MM.1S (cell line): ENCODE measurements around the gene CSTPP1.

Experiments
- DNase-seq: peaks from one replicate; pipeline ENCODE4 v3.0.0-alpha.2; 2015
- H2AFZ ChIP-seq: fragments of 300-600 bp; sonication (generic); 2 replicates; pipeline ENCODE4 v1.6.0; 2016; ENCODE audit warnings: antibody characterized with exemption, low read length
- H3F3A ChIP-seq: fragments of 300-600 bp; sonication (generic); 2 replicates; pipeline ENCODE4 v1.6.1; 2016; ENCODE audit warnings: mild to moderate bottlenecking, antibody characterized with exemption, low read length, moderate library complexity, mixed read lengths; ENCODE audit not compliant: insufficient read depth
- H3K27ac ChIP-seq: fragments of 300-600 bp; sonication (generic); 2 replicates; pipeline ENCODE4 v1.5.1; 2016; ENCODE audit warnings: mild to moderate bottlenecking, low read length
- H3K27me3 ChIP-seq: fragments of 300-600 bp; sonication (generic); replicated peaks from 2 replicates; pipeline ENCODE4 v1.6.0; 2016; ENCODE audit warnings: low read length; ENCODE audit not compliant: insufficient read depth
- H3K36me3 ChIP-seq: fragments of 300-600 bp; sonication (generic); replicated peaks from 2 replicates; pipeline ENCODE4 v1.6.1; 2016; ENCODE audit warnings: mild to moderate bottlenecking, low read length, mixed read lengths; ENCODE audit not compliant: insufficient read depth
- H3K4me1 ChIP-seq: fragments of 300-600 bp; sonication (generic); 2 replicates; pipeline ENCODE4 v1.6.1; 2016; ENCODE audit warnings: low read length, mixed read lengths
- H3K4me2 ChIP-seq: fragments of 300-600 bp; sonication (generic); 2 replicates; pipeline ENCODE4 v1.6.0; 2016; ENCODE audit warnings: low read depth, low read length
- H3K4me3 ChIP-seq: fragments of 300-600 bp; sonication (generic); 2 replicates; pipeline ENCODE4 v1.5.1; 2016; ENCODE audit warnings: low read length, mixed read lengths
- H3K79me2 ChIP-seq: fragments of 300-600 bp; sonication (generic); 2 replicates; pipeline ENCODE4 v1.6.1; 2016; ENCODE audit warnings: mixed run types, low read length, mixed read lengths
- H3K9ac ChIP-seq: fragments of 300-600 bp; sonication (generic); 2 replicates; pipeline ENCODE4 v1.6.1; 2016; ENCODE audit warnings: low read length, mixed read lengths
- H3K9me2 ChIP-seq: fragments of 300-600 bp; sonication (generic); replicated peaks from 2 replicates; pipeline ENCODE4 v1.6.1; 2016; ENCODE audit warnings: mild to moderate bottlenecking, low read length, mixed read lengths; ENCODE audit not compliant: insufficient read depth
- H3K9me3 ChIP-seq: fragments of 300-600 bp; sonication (generic); replicated peaks from 2 replicates; pipeline ENCODE4 v1.6.1; 2016; ENCODE audit warnings: mild to moderate bottlenecking, low read length, mixed read lengths; ENCODE audit not compliant: insufficient read depth
- H4K20me1 ChIP-seq: fragments of 300-600 bp; sonication (generic); 2 replicates; pipeline ENCODE4 v1.6.1; 2016; ENCODE audit warnings: mild to moderate bottlenecking, low read length, moderate library complexity, mixed read lengths; ENCODE audit not compliant: insufficient read depth
- EZH2 ChIP-seq: fragments of 300-600 bp; sonication (generic); optimal IDR thresholded peaks from 2 replicates; pipeline ENCODE3; 2017; ENCODE audit warnings: low read depth, mild to moderate bottlenecking, antibody characterized with exemption, low read length, mixed read lengths
- EZH2phosphoT487 ChIP-seq: fragments of 300-600 bp; sonication (generic); IDR thresholded peaks from 2 replicates; pipeline ENCODE4 v1.6.1; 2018; ENCODE audit warnings: antibody characterized with exemption, low read length
- TF ChIP-seq, protein P1 (sequence below): fragments of 300-600 bp; sonication (generic); IDR thresholded peaks from 2 replicates; pipeline ENCODE4 v1.5.1; 2016; ENCODE audit warnings: antibody characterized with exemption, low read length, mixed read lengths

The CSTPP1 gene

DNA sequence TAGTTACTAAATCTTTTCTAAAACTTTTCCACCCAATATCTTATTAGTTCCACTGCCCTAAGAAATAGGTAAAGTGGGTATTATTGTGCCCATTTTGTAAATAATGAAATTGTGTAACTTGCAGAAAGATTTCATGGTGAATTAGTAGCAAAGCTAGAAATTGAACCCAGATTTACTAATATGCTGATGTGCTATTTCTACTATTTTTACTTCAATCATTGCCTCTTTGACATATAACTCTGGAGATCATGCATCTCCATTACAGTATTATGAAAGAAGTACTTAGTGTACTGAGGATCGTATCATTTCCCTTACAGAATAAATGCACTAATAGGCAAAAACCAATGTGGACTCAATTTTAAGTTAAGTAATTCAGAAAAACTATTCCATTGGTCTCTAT is 119.0 kb downstream of the CSTPP1 start:
- H3F3A ChIP-seq = no peaks in the 10 kb centered on the region
- H3K9ac ChIP-seq = no peak overlapping the region
- no peak overlapping the region for H2AFZ ChIP-seq
- H3K4me2 ChIP-seq = no peak overlapping the region
- no peaks in the 10 kb centered on the region for H3K9me3 ChIP-seq
- no peaks in the 10 kb centered on the region for H3K79me2 ChIP-seq
- H3K4me3 ChIP-seq = no peak overlapping the region
- TF ChIP-seq, protein P1, sequence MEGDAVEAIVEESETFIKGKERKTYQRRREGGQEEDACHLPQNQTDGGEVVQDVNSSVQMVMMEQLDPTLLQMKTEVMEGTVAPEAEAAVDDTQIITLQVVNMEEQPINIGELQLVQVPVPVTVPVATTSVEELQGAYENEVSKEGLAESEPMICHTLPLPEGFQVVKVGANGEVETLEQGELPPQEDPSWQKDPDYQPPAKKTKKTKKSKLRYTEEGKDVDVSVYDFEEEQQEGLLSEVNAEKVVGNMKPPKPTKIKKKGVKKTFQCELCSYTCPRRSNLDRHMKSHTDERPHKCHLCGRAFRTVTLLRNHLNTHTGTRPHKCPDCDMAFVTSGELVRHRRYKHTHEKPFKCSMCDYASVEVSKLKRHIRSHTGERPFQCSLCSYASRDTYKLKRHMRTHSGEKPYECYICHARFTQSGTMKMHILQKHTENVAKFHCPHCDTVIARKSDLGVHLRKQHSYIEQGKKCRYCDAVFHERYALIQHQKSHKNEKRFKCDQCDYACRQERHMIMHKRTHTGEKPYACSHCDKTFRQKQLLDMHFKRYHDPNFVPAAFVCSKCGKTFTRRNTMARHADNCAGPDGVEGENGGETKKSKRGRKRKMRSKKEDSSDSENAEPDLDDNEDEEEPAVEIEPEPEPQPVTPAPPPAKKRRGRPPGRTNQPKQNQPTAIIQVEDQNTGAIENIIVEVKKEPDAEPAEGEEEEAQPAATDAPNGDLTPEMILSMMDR = no peak
- TF ChIP-seq EZH2 (no peak), EZH2phosphoT487 (no peak)
- peaks cover 10% of the 10 kb centered on the region; the same call in 1 of the 2 replicates for H3K4me1 ChIP-seq
- no peaks in the 10 kb centered on the region for H3K36me3 ChIP-seq
- no peaks in the 10 kb centered on the region for H4K20me1 ChIP-seq
- H3K27ac ChIP-seq = no peak overlapping the region; the same call in 1 of the 2 replicates
- DNase-seq = no peak
- H3K9me2 ChIP-seq = no peaks in the 10 kb centered on the region
- H3K27me3 ChIP-seq = no peaks in the 10 kb centered on the region

DNA sequence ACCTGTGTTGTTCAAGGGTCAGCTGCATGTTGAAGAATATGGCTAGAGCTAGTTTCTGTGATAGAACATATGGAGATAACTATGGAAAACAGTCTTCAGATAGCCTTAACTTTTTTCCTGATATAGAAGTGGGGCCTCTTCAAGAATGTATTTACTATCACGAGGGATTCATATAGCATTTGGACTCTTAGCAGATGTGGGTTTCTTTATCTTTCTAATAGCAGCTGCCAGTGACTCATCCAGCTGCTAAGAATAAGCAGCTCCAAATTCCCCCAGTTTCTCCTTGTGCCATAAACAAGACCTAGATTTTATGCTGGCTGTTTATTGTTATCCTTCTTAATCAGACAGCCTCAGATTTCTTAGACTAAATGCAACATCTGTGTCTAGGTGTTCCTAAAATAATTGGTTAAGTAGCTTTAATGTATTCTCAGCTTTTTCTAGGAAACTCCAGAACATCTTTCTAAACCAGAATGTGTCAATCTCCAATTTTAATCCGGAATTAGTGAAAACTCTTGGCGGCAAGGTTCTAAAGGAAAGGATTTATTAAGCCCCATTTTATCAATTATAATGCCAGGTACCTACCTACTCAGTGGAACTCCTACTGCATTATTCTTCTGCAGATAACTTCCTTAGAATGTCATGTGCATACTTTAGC is 119.8 kb downstream of the CSTPP1 start:
- no peaks in the 10 kb centered on the region for H3K36me3 ChIP-seq
- no peak overlapping the region for H3K9ac ChIP-seq
- no peaks in the 10 kb centered on the region for H3F3A ChIP-seq
- no peak overlapping the region for H2AFZ ChIP-seq
- 0 out of 2 replicates have a peak overlapping the region, but pooled peaks have one; percentile 3 for H3K4me2 ChIP-seq
- peak overlapping the region; percentile 16; the same call in 1 of the 2 replicates for H3K27ac ChIP-seq
- no peaks in the 10 kb centered on the region for H3K79me2 ChIP-seq
- no peak overlapping the region for H3K4me3 ChIP-seq
- no peaks in the 10 kb centered on the region for H3K9me3 ChIP-seq
- TF ChIP-seq EZH2phosphoT487 (no peak), EZH2 (no peak)
- TF ChIP-seq, protein P1 = no peak
- H3K9me2 ChIP-seq = no peaks in the 10 kb centered on the region
- H3K27me3 ChIP-seq = no peaks in the 10 kb centered on the region
- no peak for DNase-seq
- no peaks in the 10 kb centered on the region for H4K20me1 ChIP-seq
- H3K4me1 ChIP-seq = peaks cover 10% of the 10 kb centered on the region; the same call in 1 of the 2 replicates

DNA sequence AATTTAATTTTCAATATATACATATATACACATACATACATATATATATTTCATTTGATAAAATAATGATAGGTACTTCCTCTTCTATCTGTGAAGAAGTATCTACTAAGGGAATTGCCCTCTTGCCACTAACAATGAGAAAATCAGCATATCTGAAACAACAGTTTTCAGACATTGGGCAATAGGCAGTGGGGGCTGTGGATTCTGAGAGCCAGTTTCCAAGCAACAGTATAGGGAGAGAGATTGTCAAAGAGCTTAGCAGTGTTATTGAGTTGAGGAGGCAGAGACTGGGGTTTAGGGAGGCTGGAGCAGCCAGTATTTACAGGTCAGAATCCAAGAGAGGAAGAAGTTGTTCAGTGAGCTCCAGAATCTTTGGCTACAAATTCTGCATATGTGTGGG is 120.8 kb downstream of the CSTPP1 start:
- Histone ChIP-seq H3K36me3 (no peaks in the 10 kb centered on the region), H3K27me3 (no peaks in the 10 kb centered on the region), H3K9me3 (no peaks in the 10 kb centered on the region), H2AFZ (no peak overlapping the region), H3K9me2 (no peaks in the 10 kb centered on the region), H3K4me2 (no peak overlapping the region), H3K79me2 (no peaks in the 10 kb centered on the region), H3K9ac (no peak overlapping the region), H3K4me1 (peaks cover 12% of the 10 kb centered on the region; the same call in 1 of the 2 replicates), H3K4me3 (no peak overlapping the region), H3K27ac (no peak overlapping the region), H4K20me1 (no peaks in the 10 kb centered on the region), H3F3A (no peaks in the 10 kb centered on the region)
- TF ChIP-seq EZH2phosphoT487 (no peak), EZH2 (no peak)
- TF ChIP-seq, protein P1 = no peak
- no peak for DNase-seq
